Esophagus mucosa (tissue), 1 donor: Measurements from ENCODE around the gene MRGPRE. TPM values are rescaled to one million over a fixed set of nuclear protein-coding genes. Genes with fewer than 3 reads are reported as not detected.
"Not testable (repeated sequence)": the region's sequence is repeated elsewhere in the genome, so short reads cannot be mapped to it uniquely, and the experiment has no call there.

Experiments
- ATAC-seq: fragments of 200-7000 bp; cut with Tn5 transposase; one replicate; pipeline ENCODE4 v1.9.1; 2020
- total RNA-seq: library from RNA; stranded (reverse); gene quantifications from one replicate; pipeline ENCODE4 v1.2.4, GENCODE V29; 2023
- donor health status: DM: yes; HTN: yes; CAD: no.

The MRGPRE gene, protein sequence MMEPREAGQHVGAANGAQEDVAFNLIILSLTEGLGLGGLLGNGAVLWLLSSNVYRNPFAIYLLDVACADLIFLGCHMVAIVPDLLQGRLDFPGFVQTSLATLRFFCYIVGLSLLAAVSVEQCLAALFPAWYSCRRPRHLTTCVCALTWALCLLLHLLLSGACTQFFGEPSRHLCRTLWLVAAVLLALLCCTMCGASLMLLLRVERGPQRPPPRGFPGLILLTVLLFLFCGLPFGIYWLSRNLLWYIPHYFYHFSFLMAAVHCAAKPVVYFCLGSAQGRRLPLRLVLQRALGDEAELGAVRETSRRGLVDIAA
- not detected for total RNA-seq

DNA sequence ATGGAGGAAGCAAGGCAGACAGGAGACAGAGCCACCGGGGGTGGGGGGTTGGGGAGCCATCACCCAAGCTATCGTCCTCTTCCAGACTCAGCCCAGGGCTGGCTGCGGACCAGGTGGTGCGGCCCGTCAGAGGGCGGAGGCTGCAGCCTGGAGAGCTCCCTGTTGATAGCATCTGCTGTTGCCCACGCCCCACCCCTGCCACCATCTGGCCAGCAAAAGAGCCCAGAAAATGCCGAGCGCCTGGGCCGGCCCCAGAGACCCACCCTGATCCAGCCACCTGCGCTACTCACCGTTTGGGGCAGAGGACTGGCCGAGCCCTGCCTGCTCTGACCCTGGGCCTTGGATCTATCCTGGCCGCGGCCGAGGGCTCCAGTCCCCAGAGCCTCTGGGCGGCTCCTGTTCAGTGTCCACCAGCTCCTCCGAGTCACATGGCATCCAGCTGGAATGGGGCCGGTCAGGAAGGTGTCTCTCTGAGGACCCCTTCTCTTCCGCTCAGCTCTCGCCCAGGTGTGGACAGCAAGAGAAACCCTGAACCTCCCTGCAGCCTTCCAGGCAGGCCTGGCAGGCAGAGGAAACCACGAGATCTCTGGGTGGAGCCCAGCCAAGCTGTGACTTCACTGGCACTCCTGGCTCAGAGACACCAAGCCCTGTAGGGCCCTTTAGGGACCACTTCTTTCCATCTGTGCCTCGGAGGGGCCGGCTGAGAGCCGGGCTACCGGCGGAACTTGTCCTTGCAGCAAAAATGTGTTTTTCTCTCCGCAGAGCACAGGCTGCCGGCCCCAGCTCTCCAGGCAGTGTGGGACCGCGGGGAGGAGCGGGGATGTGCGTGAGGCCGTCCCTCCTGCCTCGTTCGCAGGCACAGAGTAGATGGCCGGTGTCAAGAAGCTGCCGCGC lies at the start of gene MRGPRE:
Gene MRGPRE, minus strand, starts transcription at position 567 of the 894 bp plus-strand sequence. CDS start 3,618 bp downstream, outside the sequence.
- ATAC-seq = peak; percentile 22

DNA sequence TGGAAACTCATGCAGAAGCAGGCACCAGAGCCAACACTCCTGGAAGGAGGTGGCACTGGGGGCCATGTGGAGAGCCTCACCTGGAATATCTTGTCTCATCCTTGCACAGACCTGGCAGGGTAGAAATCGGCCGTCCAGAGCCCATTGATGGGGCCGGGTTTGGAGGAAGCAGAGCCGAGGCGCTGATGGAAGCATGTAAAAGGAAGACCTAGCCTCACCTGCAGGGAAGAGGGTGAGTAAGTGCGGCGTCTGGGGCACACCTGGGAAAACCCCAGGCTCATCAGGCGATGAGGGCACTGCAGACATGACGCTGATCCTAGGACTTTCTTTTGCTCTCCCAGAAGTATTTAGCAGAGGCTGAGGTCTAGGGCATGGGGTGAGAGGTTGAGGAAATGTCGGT lies 48.9 kb upstream of the MRGPRE start:
- peak; percentile 41 for ATAC-seq

DNA sequence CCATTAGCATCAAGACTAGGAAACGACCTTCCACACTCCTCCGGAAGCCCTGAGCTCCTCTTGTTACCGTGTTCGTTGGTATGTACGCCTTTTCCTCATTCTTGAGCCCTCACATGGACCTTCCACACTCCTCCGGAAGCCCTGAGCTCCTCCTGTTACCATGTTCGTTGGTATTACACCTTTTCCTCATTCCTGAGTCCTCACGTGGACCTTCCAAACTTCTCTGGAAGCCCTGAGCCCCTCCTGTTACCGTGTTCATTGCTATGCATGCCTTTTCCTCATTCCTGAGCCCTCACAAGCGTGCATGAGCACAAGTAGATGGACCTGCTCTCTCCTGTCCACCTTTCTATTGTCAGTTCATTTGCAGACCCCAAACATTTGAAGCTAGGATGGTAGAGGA lies 48.4 kb upstream of the MRGPRE start:
- ATAC-seq = not testable (repeated sequence)

DNA sequence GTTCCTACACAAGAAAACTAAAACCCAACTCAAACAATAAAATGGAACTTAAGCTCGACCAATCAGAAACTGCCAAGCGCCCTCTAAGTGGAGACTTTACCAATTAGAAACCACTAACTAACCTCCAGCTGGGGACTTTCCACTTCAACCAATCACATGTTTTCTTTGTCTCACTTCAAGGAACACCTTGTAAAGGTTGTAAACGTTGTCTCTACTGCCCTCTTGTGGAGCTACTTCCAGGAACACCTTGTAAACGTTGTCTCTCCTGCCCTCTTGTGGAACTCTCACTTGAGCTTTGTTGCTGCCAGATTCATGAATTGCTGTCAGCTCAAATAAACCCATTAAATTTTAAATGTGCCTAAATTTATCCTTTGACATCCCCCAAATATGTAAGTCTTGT lies 46.7 kb upstream of the MRGPRE start:
- peak; percentile 81 for ATAC-seq

DNA sequence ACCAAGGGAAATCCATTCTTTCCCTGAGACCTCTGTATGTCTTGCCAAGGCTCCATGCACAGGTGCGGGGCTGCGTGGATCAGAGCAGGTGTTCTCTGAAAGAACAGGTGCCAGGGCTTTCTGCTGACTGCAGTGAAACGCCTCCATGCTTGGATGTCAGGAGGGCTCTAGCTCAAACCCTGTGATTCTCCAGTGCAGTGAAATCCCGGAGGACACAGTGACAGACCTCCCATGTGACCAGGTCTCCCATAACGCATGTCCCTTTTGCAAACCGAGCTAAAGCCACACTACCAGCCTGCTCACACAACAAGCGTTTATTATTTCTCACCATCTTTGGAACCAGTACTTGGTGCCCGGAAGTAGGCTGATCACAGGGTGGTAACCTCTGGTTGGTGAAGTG lies 41.4 kb upstream of the MRGPRE start:
- not testable (repeated sequence) for ATAC-seq

DNA sequence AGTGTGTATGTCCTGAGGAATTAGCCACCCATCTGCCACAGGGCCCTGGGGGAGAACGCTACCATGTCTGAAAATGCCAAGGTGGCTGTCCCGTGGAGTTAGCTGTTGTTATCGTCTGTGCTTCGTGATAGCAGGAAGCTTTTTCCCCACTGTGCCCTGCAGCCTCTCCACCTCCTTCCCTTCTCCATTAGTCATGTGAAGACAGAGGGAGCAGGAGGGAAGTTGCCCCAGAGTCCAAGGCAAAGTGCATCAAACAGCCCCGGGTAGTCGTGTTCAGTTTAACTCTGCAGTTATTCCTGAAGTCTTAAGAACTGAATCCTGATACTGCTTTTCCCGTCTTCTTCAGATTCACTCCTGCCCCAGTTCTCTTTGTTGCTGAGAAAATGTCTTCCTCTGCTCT lies 30.3 kb upstream of the MRGPRE start:
- not testable (repeated sequence) for ATAC-seq

DNA sequence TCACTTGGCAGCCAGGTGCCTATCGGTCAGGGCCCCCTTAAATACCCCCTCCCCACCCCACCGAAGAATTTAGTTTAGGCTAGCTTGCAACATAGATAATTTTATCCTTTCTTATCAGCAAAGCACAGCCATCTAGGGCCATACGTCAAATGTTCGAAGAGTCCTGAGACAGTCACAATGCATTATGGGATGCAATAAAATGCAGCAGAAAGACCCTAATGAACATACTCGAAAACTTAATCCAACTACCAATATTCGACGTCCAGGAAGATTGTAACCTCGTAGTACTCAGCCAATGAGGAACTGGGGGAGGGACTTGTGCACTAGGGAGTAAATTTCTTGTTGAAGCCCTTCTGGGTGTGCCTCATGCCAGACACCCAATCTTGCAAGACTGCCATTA lies 29.6 kb upstream of the MRGPRE start:
- not testable (repeated sequence) for ATAC-seq

DNA sequence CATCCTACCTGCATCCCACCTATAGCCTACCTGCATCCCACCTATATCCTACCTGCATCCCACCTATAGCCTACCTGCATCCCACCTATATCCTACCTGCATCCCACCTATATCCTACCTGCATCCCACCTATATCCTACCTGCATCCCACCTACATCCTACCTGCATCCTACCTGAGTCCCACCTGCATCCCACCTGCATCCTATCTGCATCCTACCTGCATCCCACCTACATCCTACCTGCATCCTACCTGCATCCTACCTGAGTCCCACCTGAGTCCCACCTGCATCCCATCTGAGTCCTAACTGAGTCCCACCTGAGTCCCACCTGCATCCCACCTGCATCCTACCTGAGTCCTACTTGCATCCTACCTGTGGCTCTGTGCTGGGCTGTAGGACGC lies 25.3 kb upstream of the MRGPRE start:
- ATAC-seq = not testable (repeated sequence)

DNA sequence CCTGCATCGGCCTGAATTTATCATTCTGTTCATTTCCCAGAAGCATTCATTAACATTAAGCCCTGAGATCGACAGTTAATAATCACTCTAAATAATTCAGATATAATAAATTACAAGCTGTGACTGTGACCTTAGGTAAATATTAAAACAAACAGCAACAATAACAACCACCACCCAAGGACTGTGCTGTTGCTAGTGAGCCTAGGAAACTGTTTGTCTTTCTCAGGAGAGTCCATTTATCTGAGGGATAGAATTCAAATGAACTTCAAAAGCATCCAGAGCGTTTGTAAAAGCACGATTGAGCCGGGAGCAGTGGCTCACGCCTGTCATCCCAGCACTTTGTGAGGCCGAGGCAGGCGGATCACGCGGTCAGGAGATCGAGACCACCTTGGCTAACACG lies 23.0 kb upstream of the MRGPRE start:
- ATAC-seq = not testable (repeated sequence)

DNA sequence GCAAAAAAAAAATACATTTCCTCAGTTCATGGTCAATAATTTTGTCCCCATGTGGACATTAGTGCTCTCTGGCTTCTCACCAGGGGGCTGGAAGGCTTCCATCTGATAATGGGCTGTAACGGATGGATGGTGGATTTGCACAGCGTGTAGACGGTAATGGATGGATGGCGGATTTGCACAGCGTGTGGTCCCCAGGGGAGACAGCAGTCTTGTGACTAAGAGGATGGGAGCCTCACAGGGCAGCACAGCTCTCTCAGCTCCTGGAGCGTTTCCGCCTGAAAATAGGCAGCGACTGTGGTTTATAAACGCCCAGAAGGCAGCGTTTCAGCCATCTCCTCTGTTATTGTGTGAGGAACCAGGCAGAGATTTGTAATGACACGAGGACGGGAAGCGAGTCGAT lies 22.6 kb upstream of the MRGPRE start:
- not testable (repeated sequence) for ATAC-seq

DNA sequence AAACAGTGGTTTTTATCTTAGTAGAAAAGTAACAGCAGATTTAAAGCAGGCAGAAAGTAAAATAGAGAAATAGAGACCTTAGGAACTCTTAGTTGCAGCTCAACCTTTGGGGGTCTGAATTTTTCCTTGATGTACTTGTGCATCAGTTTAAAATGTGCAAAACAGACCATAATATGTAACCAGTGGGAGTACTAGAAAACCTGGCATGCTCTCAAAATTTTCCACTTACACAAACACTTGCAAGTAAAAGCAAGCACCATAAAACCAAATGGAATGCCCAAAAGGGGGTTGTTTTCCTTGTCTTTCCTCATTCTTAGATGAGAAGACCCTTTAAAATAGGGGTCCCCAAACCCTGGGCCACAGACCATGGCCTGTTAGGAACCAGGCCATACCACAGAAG lies 12.9 kb upstream of the MRGPRE start:
- no peak for ATAC-seq

DNA sequence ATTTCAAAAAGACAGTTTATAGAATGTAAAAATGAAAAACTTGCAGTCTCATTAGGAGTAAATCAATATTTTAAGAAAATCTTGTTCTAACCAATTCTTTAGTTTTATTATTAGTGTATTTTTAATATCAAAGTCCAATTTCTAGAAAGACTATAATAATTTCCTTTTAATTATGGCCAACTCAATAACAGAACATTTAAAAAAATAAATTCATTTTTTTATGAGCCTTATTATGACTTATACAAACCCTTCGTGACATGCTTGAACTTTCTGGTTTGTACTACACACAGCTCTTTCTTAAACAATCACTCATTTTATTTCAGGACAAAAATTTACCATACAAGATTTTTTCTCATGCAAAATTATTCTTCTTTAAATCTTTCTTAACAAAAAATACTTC lies 11.7 kb upstream of the MRGPRE start:
- ATAC-seq = no peak

DNA sequence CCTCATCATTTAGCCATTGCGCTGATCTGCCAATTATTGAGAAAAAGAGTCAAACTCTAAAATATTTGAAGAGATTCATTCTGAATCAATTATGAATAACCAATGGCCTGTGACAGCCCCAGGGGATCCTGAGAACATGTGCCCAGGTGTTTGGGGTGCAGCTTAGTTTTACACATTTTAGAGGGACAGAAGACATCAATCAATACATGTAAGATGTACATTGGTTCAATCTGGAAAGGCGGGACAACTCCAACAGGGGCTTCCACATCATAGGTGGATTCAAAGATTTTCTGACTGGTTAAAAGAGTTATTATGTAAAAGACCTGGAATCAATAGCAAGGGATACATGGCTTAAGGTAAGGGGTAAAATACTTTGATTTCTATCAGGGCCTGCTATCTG lies 4.9 kb upstream of the MRGPRE start:
- no peak for ATAC-seq

DNA sequence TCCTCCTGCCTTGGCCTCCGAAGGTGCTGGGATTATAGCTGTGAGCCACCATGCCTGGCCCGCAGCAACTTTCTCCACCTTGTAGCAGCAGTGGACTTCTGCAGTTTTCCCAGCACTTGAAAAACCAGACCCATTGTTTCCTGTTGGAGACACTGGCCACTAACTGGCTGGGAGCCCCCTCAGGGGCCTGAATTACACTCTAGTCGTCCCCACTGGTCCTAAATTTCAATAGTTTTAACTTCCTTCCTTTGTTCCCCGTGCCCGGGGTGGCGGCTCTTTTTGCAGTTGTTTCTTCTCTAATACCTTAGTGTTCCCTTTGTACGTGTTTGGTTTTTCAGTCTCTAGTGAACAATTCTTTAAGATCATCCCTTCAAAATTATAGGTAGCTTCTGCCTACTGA lies 2.6 kb upstream of the MRGPRE start:
- ATAC-seq = no peak

DNA sequence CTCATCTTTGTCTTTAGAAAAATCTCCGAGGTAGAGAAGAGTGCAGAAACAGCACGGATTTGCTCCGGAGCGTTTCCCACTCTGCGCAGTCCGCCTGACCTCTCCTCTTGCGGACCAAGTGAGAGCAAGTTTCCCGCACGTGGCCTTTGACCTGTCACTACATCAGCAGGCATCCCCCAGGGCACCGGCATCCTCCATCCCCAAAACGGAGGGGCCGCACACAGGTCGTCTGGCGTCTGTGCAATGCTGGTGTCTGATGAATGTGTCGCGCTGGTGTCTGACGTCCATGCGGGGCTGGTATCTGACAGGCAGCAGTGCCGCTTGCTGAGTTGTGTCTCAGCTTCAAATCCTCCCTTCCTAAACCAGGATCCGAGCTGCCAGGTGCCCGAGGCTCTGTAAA lies 739 bp upstream of the MRGPRE start:
- ATAC-seq = no peak

DNA sequence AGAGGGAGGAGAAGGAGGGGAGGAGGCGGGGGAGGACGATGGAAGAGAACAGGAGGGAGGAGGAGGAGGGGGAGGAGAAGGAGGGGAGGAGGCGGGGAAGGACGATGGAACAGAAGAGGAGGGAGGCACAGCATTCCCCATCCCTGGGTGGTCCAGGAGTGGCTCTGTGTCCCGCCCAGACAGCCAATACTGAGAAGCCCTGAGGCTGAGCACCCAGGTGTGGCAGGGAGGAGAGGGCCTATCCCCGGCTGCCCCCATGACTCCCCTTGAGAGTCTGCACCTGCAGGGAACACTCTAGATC lies 717 bp downstream of the MRGPRE start:
- ATAC-seq = no peak

DNA sequence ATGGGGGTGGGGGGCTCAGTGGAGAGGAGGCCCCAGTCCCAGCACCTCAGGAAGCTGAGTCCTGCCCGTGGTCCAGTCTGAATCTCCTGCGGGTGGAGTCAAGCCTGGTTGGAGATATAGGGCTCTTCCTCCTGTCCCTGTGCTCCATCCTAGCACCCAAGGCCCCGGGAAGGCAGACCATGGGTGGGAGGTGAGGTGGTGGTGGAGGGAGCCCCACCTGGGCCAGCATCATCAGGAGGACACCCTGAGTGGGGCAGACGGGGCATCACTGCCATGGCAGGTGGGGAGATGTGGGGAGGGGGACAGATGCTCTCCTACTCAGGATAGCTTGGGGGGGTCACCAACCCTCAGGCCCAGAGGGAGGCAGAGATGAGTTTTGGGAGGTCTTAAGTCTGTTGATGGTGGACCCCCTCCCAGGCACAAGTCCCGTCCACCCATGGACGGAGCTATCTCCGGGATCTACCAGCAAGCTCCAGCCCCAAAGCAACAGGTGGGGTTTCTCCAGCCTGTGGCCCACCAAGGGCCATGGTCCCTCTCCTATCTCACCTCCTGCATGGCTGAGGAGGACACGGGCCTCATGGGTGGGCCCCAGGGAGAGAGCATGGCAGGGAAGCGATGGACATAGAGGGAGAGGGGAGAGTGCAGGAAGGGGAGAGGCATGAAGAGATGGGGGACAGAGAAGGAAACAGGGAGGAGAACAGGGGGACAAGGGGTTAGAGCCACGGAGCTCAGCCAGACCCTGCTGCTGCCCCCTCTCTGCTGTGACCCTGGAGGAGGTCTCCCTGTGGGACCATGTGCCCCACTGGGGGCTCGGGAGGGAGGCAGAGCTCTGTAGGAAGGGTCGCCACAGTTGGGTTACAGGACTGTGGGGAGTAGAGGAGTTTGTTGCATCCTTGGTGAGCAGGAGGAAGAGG lies 1.3 kb downstream of the MRGPRE start:
- no peak for ATAC-seq

DNA sequence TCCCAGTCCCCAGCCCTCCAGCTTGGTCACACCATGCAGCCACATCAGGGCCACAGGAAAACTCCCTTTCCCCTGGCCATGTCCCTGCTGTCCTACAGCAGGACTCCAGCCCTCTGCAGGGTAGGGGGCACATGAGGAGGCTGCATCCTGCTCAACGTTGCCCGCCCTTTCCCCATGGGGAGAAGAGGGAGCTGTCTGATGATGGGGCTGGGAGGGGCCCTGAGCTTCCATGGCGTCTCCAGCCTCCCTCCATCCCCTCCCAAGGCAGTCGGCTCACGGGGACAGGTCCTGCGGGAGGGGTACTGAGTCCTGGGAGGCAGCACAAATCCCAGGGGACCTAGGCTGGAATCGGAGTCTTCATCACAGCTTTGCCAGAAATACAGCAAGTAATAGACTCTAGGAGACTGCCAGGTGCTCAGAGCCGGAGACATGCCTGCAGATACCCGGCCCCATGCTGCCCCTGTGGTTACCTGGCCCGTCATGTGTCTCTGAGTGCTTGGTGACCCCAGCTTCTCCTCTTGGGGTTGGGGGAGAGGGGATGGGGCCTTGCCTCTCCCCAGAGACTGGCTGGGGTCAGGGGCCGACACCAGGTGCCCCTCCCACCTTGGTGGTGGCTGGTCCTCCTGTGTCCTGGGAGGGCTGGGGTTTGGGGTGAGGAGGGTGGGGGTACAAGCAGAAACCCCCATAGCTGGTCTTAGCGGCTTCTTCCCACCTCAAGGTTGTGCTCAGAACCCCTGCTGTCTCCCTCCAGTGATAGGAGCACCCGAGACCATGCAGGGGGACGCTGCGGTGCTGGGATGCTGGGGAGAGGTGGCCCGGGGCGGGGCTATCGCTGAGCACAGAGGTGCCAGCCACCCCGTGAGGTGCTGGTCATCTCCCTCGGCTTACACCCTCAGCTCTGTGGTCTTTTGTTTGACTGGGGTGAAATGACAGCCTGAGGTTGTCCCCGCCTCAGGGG lies 2.3 kb downstream of the MRGPRE start:
- no peak for ATAC-seq

DNA sequence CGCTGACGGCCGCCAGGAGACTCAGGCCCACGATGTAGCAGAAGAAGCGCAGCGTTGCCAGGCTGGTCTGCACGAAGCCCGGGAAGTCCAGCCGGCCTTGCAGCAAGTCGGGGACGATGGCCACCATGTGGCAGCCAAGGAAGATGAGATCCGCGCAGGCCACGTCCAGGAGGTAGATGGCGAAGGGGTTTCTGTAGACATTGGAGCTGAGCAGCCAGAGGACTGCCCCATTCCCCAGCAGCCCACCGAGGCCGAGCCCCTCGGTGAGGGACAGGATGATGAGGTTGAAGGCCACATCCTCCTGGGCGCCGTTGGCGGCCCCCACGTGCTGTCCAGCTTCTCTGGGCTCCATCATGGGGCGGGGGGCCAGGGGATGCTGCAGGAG lies 3.8 kb downstream of the MRGPRE start:
- no peak for ATAC-seq

DNA sequence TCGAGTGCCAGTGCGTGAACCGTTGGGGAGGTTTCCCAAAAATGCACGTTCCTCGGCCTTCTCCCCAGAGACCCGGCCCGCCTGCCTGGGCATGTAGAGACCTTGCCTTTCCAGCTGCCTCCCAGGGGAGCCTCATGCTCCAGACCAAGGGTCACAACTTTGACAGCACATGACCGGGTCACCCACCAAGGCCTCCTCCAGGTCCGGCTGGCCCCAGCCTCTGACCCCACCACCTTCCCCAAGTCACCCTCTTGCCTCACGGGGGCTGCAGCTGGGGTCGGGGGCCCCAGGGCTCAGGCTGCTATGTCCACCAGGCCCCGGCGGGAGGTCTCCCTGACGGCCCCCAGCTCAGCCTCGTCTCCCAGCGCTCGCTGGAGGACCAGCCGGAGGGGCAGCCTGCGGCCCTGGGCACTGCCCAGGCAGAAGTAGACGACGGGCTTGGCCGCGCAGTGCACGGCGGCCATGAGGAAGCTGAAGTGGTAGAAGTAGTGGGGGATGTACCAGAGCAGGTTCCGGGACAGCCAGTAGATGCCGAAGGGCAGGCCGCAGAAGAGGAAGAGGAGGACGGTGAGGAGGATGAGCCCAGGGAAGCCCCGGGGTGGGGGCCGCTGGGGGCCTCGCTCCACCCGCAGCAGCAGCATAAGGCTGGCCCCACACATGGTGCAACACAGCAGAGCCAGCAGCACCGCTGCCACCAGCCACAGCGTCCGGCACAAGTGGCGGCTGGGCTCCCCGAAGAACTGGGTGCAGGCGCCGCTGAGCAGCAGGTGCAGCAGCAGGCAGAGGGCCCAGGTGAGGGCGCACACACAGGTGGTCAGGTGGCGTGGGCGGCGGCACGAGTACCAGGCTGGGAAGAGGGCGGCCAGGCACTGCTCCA lies 4.4 kb downstream of the MRGPRE start:
- no peak for ATAC-seq
